ENCODE results near the gene LRRC9.
"Not testable (repeated sequence)": the region's sequence is repeated elsewhere in the genome, so short reads cannot be mapped to it uniquely, and the experiment has no call there.

LRRC9 gene

DNA sequence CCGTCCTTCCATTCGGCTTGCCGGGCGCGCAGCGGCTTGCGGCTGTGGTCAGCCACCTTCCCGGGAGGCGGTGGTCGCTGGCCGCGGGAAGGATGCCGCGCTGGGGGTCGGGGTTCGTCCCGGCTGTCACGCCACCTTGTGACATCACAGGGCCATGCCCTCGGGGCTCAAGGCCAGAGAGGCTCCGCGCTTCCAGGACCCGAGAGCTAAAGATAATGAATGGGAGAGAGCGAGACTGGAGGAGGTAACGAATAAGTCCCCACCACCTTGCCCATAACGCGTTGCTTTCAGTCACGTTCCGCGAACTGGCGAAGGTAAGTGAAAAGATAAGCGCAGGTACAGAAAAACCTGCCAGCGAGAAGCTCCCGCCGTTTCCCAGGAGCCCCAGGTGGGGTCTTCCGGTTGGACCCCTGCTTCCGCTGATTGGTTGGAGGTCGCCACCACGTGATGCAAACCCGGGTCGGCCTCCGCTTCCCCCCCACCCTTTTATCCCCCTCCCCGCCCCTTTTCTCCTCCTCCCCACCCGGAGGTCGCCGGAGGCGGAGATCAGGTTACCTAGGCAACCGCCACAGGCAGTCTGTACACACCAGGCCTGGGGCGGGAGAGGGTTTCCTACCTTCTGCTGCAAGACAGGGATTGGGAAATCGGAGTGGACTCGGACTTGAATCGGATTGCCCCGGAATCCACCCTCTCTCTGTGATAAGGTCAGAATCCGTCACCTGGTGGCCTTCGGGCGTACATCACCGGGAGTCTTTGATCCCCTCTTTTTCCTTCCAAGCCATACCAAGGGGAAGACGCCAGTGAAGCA, at the start of gene LRRC9:
LRRC9 (plus strand) TSS at position 575 of the 808 bp plus-strand sequence.
- peak; percentile 52 for DNase-seq

- DNase-seq, result peak; percentile 5 to 12
Observed at GRCh38 chr14:59870277-59871165, 49.4 kb upstream of the LRRC9 start, which contains the start of gene RTN1. Gene RTN1, minus strand, starts transcription at chr14:59870776. Its CDS starts 146 bp downstream, at chr14:59870630.

- no peak for DNase-seq
Observed at GRCh38 chr14:59871166-59871495, 48.8 kb upstream of the LRRC9 start.

DNA sequence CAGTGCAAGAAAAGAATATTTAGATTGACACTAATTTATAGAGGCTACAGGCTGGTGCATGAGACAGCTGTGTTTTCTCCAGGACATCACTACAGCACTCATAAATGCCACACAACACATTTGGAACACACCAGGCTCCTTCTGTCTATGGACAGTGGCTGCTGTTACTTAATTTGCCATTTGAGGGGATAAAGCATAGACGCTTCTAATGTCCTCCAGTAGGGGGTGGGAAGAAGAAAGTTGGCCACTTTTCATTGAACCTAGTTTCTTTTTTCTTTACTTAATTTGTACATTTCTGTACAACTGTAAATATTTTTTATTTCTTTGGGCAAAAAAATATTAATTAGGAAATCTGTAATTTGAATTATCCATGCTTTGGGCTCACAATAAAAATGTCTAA, 37.0 kb upstream of the LRRC9 start:
- no peak for DNase-seq

GRCh38 chr14:59890676-59891075, 29.3 kb upstream of the LRRC9 start:
- no peak for DNase-seq

GRCh38 chr14:59895721-59896120, 24.2 kb upstream of the LRRC9 start:
- DNase-seq, result no peak

GRCh38 chr14:59897757-59898383, 22.1 kb upstream of the LRRC9 start:
- peak; percentile 1 to 5 for DNase-seq

DNA sequence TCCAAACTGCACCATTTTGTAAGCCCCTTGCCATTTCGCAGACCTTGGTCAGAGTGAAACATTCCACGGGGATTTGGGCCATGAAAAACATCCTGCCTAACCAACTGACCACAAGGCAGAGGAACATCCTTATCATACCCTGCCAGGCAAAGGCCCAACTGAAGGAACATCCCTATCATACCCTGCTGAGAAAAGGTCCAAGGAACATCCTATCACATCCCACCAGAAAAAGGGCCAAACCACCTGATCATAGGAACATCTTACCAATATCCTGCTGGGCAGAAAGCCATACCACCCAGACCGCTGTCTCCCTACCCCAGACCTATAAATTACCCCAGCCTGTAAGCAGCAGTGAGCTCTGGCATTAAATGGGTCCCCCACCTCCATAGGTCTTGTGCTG, 19.4 kb upstream of the LRRC9 start:
- DNase-seq, result no peak

DNA sequence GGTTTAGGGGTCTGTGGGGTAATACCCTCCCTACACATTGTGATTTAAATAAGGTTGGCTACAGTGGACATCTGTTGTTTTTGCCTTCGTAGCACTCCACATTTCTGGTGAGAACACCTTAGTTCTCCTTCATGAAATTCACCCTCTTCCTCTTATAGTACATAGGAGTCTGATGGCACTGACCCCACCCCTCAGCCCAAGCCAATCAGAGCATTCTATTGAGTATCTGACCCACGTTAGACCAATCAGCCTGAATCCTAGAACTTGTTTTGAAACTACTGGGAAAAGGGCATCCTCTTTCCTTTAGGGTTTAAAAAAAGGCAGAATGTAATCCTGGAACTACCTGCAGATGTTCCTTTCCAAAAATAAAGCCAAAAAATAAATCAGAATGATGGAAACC, 15.8 kb upstream of the LRRC9 start:
- no peak for DNase-seq

DNA sequence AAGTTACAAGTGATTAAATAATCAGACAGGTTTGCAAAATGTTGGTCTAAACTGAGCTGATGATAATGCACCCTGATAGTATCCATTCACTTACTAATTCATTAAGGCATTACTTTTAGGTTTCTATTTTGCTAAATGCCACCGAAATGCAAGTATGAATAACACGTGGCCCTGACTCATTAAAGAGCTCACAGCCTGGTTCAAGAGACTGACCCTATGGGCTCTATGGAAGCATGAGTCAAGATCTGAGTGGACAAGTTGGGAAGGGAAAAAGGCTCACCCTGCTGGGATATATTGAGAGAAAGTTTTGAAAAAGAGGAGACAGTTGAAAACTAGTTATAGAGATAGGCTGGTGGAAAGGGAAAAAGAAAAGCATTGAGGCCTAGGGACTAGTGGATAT, 14.8 kb upstream of the LRRC9 start:
- no peak for DNase-seq

GRCh38 chr14:59912443-59912842, 7.5 kb upstream of the LRRC9 start:
- DNase-seq, result no peak

DNA sequence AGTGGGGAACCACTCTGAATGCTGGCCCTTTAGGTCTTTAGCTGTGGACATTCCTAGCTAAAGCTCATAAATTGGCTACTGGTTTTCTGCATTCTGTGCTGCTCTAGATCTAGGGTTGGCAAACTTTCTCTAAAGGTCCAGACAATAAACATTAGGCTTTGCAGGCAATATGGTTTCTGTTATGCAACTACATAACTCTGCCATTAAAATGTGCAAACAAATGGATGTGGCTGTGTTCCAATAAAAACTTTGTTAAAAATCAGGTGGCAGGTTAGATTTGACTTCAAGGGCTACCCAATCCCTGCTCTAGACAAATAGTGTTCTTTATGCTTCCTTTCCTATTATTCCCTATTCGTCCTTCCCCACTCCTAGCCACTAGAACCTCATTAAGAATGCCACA, 6.8 kb upstream of the LRRC9 start:
- no peak for DNase-seq

DNA sequence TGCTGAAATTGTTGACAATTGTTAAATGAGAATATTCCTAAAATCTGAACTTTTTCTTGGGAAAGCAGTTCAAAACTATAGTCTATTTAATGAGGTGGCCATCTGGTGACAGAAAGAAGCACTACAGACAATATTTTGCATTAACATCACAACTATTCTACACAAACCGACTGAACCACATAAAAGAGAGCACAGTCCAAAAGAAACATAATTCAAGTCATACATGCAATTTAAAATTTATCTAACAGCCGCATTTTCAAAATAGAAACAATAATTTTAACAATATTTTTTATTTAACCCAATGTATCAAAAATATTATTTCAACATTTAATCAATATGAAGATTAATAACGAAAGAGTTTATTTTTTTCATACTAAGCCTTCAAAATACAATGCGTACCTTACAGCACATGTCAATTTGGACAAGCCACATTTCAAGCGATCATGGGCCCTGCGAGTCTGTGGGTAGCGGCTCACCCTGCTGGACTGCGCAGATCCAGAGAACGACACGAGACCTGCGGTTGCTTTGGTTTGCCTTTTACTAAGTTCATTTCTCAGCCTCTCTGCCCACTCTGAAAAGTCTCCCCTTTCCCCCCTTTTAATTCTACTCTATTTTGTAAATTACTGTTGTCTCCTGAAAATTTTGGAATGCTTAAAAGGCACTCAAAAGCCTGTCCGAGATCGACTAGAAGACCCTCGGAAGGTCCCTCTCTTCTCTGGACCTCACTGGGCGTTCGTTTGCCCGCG, 947 bp upstream of the LRRC9 start:
- DNase-seq, result peak in 1 of 2 donors; percentile 7

DNA sequence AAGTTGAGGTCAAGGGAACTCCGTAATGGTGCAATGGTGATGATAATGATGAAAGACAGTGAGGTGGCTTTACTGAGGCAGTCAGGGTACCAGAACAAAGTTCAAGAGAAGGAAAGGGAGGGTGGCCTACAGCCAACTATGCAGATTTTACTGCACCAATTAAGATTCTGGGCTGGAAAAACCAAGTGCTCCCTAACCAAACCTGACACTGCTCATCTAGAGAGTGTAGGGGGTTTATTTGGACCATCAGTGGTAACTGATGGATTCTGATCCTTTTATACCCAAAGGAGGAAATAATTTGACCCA, 387 bp downstream of the LRRC9 start:
- no peak for DNase-seq

GRCh38 chr14:59925797-59926196, 5.9 kb downstream of the LRRC9 start:
- no peak for DNase-seq

GRCh38 chr14:59926534-59926933, 6.6 kb downstream of the LRRC9 start:
- no peak for DNase-seq

GRCh38 chr14:59931237-59931636, 11.3 kb downstream of the LRRC9 start:
- no peak for DNase-seq

GRCh38 chr14:59936145-59936544, 16.2 kb downstream of the LRRC9 start:
- DNase-seq, result no peak

DNA sequence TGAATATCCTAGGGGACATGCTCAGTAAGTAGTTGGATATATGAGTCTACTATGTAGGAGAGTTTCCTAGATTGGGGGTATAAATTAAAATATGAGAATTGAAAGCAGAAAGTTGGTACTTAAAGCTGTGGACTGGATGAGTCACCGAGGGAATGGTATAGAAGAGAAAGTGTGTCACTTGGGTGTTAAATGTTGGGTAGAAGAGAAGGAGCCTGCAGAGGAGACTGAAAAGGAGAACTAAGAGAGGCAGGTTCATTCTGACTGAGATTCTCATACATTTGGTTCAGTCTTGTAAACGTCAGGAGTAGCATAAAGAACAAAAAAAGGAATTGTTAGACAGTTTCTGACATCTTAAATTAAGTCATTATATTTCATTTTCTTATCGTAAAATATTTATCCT, 19.9 kb downstream of the LRRC9 start:
- DNase-seq, result no peak

GRCh38 chr14:59942296-59942862, 22.4 kb downstream of the LRRC9 start:
- not testable (repeated sequence) for DNase-seq

DNA sequence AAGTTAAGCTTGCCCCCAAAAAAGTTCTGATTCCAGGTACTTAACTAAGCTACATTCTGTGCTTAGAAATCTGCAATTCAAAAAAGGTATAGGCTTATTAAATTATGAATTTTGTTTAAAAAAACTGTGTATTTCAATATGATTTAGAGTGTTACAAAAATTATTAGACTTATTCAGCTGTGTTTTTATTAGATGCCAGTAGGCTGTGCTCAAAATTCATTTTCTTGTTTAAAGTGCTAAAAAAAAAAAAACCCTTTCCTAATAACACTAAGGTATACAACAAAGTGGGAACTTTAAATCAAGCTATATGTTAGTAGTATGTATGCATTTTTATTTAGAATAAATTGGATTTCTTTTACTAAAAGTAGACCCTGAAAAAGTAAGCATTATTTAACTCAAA, 25.0 kb downstream of the LRRC9 start:
- no peak for DNase-seq

GRCh38 chr14:59952141-59952540, 32.2 kb downstream of the LRRC9 start:
- DNase-seq, result not testable (repeated sequence)

DNA sequence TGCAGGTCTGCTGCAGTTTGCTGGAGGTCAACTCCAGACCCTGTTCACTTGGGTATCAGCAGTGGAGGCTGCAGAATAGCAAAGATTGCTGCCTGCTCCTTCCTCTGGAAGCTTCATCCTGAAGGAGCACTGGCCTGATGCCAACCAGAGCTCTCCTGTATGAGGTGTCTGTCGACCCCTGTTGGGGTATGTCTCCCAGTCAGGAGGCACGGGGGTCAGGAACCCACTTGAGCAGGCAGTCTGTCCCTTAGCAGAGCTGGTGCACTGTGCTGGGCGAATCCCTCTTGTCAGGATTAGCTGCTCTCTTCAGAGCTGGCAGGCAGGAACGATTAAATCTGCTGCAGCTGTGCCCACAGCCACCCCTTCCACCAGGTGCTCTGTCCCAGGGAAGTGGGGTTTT, 37.9 kb downstream of the LRRC9 start:
- not testable (repeated sequence) for DNase-seq
